GM18526 (cell line): ENCODE results near the gene TMED3.

Experiments
- POLR2A ChIP-seq: IDR thresholded peaks from 3 replicates; pipeline ENCODE4 v1.6.1; 2011; ENCODE audit not compliant: insufficient read length; ENCODE audit errors: extremely low read depth

Gene TMED3

DNA sequence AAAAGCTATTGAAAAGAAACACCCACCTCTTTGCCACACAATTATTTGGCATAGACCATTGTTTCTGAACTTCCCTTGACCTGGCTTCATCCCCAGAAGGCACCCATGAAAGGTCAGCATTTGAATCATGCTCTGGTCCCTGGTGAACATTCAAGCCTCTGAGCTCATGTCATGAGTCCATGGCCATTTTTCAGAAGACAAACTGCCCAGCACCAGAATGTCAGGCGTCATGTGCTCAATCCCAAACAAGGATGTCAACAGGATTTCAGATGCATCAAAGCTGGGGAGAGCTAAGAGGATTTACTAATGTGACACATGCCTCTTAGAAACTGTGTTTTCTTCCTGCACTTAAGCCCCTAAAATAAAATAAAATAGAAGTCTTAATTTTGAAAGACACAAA, 41.3 kb downstream of the TMED3 start:
- no peak for TF ChIP-seq POLR2A

DNA sequence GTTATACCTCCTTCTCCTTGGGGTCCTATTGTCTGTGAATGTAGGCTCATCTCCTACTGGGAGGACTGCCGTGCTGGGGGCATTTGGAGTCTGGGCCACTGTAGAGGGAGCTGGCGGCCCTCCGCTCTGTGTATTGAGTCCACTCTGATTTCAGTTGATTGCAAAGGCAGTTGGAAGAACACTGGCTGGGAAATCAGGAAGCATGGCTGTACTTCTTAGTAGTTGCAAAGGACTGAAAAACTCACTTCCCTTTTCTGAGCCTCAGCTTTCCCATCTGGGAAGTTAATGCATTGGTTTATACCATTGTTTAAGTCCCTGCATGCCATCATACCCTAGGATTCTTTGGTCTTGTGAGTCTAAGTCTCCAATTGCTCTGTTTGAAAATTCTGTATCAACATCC, 46.7 kb downstream of the TMED3 start:
- no peak for TF ChIP-seq POLR2A

DNA sequence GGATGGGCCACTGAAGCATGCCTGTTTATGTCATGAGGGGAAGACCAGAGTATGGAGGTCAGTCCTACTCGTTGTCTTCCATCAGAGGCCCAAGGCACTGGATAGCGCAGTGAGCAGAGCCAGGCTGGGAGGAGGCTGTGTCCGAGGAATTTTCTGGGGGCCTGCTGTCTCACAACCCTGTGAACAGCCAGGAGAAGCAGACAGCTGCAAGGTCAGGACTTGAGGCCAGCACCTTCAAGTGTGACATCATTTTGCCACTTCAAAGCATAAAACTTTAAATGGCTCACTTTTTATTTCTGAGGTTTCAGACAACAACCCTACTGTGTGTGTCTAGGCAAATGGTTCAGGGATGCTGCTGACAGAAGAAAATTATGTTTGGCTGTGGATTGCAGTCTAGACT, 47.2 kb downstream of the TMED3 start:
- no peak for TF ChIP-seq POLR2A

DNA sequence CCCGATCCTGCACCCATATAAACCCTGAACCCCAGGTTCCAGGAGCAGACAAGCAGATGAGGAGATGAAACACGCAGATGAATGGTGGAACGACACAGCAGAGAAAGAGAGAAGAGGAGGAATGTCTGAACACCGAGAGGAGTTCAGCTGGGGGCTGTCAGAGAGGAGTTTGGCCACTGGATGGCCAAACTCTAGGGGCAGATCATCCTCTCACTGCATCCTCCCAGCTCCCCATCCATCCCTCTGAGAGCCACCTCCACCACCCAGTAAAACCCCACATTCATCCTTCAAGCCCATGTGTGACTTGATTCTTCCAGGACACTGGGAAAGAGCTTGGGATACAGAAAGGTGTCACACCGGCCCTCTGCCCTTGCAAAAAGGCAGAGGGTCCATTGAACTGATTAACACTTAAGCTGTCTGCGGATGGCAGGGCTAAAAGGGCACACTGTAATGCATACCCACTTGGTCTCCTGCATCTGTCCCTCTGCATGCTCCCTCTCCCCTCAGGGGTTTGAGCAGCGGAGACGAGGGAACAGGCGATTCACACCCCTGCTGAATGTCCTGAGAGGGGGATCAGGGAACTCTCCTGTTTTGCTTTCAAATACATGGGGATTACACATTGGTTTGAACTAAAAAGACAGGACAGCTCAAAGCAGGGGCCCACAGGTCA, 53.8 kb downstream of the TMED3 start:
- no peak for TF ChIP-seq POLR2A

DNA sequence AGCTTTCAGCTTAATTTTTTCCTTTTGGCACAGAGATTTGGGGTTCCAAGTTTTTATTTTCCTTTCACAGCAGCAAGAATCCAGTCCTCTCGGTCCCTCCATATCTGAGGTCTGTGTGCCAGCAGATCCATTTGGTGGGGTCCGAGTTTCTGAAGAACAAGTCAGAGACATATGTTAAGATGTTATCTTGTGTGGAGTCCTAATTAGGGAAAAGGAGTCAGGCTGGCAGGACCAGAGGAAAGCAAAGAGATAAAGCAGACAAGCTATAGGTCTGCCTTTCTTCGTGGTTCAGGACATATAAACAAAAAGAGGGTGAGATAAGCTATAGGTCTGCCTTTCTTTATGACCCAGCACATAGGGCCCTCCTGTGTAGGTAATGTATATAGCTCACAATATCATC, 54.9 kb downstream of the TMED3 start:
- TF ChIP-seq POLR2A: no peak

DNA sequence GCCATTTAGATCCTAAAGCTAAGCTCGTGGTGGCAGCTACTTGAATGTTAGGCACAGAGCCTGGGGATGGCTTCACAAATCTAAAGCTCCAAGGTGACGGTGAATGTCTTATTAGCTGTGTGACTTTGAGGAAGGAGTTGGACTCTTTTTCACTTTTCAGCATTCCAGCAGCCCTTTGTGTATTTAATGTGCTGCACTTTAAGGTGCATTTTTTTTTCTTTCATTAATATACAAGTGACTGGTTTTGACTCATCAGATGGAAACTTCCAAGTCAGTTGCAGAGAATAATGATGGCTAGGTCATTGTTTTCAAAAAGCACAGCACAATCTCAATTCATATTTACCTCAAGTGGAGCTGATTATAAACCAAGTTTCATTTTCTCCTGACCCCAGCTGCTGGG, 55.8 kb downstream of the TMED3 start:
- TF ChIP-seq POLR2A: no peak

DNA sequence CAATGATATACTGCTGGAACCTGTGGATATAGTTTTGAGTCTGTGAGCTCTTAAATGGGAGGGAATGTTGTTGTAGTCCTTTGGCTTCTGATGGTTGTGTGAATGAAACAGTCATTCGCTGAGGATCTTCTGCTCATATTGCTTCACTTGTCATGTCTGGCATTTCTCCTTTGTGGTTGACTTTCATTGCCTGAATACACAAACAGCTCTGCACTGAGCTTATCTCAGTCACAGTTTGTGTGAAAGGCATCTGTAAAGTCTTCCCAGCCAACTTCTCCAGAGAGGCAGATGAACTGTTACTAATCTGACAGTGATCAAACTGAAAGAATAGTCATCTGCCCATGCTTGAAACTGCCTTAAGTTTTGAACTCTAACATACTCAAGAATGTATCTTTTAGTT, 59.8 kb downstream of the TMED3 start:
- TF ChIP-seq POLR2A: no peak

DNA sequence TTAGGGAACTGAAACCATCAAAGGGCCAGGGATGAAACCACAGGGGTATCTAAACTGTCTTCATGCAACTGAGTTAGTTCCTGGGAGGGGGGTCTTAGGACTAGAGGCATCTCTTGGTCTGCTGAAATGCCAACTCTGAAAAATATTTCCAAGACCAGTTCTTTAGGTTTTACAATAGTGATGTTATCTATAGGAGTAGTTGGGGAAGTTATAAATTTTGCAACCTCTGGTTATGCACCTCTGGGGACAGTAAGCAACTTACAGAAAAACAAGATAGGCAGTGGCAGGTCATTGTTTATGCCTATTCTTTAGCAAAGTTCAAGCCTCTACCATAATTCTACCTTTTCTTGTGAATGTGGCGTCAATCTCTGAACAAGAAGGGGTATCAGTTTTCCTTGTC, 60.7 kb downstream of the TMED3 start:
- TF ChIP-seq POLR2A: no peak

DNA sequence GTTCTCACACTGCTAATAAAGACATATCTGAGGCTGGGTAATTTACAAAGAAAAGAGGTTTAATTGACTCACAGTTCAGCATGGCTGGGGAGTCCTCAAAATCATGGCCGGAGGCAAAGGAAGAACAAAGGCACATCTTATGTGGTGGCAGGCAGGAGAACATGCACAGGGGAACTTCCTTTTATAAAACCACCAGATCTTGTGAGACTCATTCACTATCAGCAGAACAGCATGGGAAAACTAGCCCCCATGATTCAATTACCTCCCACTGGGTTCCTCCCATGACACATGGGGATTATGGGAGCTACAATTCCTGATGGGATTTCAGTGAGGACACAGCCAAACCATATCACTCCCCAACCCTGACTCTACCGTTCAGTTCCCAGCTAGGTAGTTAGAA, 61.5 kb downstream of the TMED3 start:
- no peak for TF ChIP-seq POLR2A
